ENCODE data around the gene SLC2A13. TPM values are rescaled to one million over a fixed set of nuclear protein-coding genes. Genes with fewer than 3 reads are reported as not detected.

The SLC2A13 gene
- total RNA-seq, 3 donors from 2014 or later = 2.4 to 3.6 (median 3.2) TPM

GRCh38 chr12:39722504-39722903 is 383.4 kb downstream of the SLC2A13 start:
- no peak for ATAC-seq
- Mint-ChIP-seq H3K36me3 (ENCODE audit: insufficient read depth) (peaks cover 7% of the 10 kb centered on the region), H3K4me3 (no peak overlapping the region)

GRCh38 chr12:39713552-39713951 is 392.3 kb downstream of the SLC2A13 start:
- DNase-seq = no peak
- no peaks in the 10 kb centered on the region for H3K9me3 Mint-ChIP-seq
- no peaks in the 10 kb centered on the region for H3K27me3 Mint-ChIP-seq (ENCODE audit: low read depth)
- ATAC-seq = no peak
- no peaks in the 10 kb centered on the region for H3K4me1 Mint-ChIP-seq (ENCODE audit: low read depth)
- no peak overlapping the region for H3K4me3 Mint-ChIP-seq
- H3K36me3 Mint-ChIP-seq (ENCODE audit: insufficient read depth) = peaks cover 8% of the 10 kb centered on the region

More at GRCh38 chr12:39722504-39722903, 383.4 kb downstream of the SLC2A13 start:
- Mint-ChIP-seq H3K27me3 (ENCODE audit: low read depth) (no peaks in the 10 kb centered on the region), H3K4me1 (ENCODE audit: low read depth) (peaks cover 2% of the 10 kb centered on the region), H3K9me3 (no peaks in the 10 kb centered on the region)
- no peak for DNase-seq

- ATAC-seq = no peak
- no peak for DNase-seq
- Mint-ChIP-seq H3K4me3 (no peak overlapping the region), H3K36me3 (ENCODE audit: insufficient read depth) (peaks cover under 1% of the 10 kb centered on the region), H3K9me3 (no peaks in the 10 kb centered on the region), H3K4me1 (ENCODE audit: low read depth) (no peaks in the 10 kb centered on the region), H3K27me3 (ENCODE audit: low read depth) (no peaks in the 10 kb centered on the region)
Observed at GRCh38 chr12:39712334-39712733, 393.5 kb downstream of the SLC2A13 start.

Other genes with a start within 250 kb of the SLC2A13 start
- under 1 TPM; 0.16 to 0.21 (median 0.20) TPM for gene LRRK2, start 118.9 kb upstream of the SLC2A13 start, total RNA-seq

Measured in activated T-cell treated with anti-CD3 and anti-CD28 coated beads, Interleukin-2, amount 50 U/mL, for 4 hours (primary cell).